ENCODE results near the gene SLF2.
"Not testable (repeated sequence)": the region's sequence is repeated elsewhere in the genome, so short reads cannot be mapped to it uniquely, and the experiment has no call there.

SLF2 gene

GRCh38 chr10:100963826-100964225 lies 51.1 kb downstream of the SLF2 start:
- DNase-seq: no peak

- no peak for DNase-seq
Measured at GRCh38 chr10:100965820-100966219, 53.1 kb downstream of the SLF2 start.

- no peak for DNase-seq
Measured at GRCh38 chr10:100966887-100967286, 54.1 kb downstream of the SLF2 start.

GRCh38 chr10:100967332-100967731 lies 54.6 kb downstream of the SLF2 start:
- DNase-seq: no peak

GRCh38 chr10:100968062-100968736 lies 55.4 kb downstream of the SLF2 start:
- no peak for DNase-seq

- DNase-seq: no peak
Measured at GRCh38 chr10:100968863-100969186, 56.1 kb downstream of the SLF2 start.

- DNase-seq: peak; percentile 35
Measured at GRCh38 chr10:100969187-100970075, 56.7 kb downstream of the SLF2 start, which contains the start of gene SEMA4G. Gene SEMA4G, plus strand, starts transcription at chr10:100969504. Its CDS starts 3,409 bp downstream, at chr10:100972913.

- peak; percentile 25 for DNase-seq
Measured at GRCh38 chr10:100970076-100970913, 57.5 kb downstream of the SLF2 start.

- no peak for DNase-seq
Measured at GRCh38 chr10:100970914-100971811, 58.4 kb downstream of the SLF2 start.

- no peak for DNase-seq
Measured at GRCh38 chr10:100972115-100972903, 59.5 kb downstream of the SLF2 start.

GRCh38 chr10:100972904-100973535 lies 60.3 kb downstream of the SLF2 start:
- DNase-seq: no peak

GRCh38 chr10:100975397-100975796 lies 62.6 kb downstream of the SLF2 start:
- not testable (repeated sequence) for DNase-seq

- no peak for DNase-seq
Measured at GRCh38 chr10:100976906-100977305, 64.1 kb downstream of the SLF2 start.

- DNase-seq: no peak
Measured at GRCh38 chr10:100977436-100977835, 64.7 kb downstream of the SLF2 start.

- no peak for DNase-seq
Measured at GRCh38 chr10:100978121-100978900, 65.5 kb downstream of the SLF2 start.

GRCh38 chr10:100978901-100979195 lies 66.1 kb downstream of the SLF2 start:
- DNase-seq: no peak

- DNase-seq: no peak
Measured at GRCh38 chr10:100979791-100980272, 67.1 kb downstream of the SLF2 start.

- DNase-seq: no peak
Measured at GRCh38 chr10:100980311-100980710, 67.5 kb downstream of the SLF2 start.

- DNase-seq: no peak
Measured at GRCh38 chr10:100980711-100981110, 67.9 kb downstream of the SLF2 start.

GRCh38 chr10:100981178-100981772 lies 68.5 kb downstream of the SLF2 start:
- DNase-seq: no peak

All from T-helper 9 cell (primary cell).